ENCODE results near the gene FBLIM1. TPM values are rescaled to one million over a fixed set of nuclear protein-coding genes. Genes with fewer than 3 reads are reported as not detected.

The FBLIM1 gene
- total and polyA plus RNA-seq, 11 donors: 31.6 to 103 (median 69.8) TPM

DNA sequence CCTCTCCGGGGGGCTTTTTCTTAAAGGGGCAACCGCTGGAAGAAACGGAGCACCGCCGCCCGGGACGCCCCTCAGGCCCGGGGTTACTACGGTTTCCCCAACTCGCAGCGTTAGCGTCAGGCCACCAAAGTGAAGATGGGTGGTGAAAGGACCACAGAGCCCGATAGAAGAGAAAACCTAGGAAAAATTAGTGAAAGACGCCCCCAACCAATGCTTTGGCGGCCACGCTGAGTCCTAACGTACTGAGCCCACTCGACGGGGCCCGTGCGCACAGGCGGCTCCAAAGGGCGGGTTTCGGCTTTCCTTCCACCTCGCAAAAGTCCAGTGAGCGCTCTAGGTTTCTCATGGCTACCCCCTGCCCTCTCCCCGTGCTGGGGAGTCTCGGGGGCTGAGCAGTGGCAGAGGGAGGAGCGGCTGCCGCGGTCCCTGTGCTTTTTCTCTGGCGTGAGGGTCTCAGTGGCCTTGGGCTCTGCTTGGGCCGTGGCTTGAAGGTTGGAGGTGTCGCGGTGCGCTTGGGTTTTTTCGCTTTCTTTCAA lies 76.7 kb downstream of the FBLIM1 start:
- DNase-seq (no peak), ATAC-seq (peak in 3 of 4 donors; percentile 4 to 22 (median 18))
- Histone ChIP-seq H3K36me3 (no peaks in the 10 kb centered on the region), H3K9me3 (no peaks in the 10 kb centered on the region), H3K27me3 (no peaks in the 10 kb centered on the region), H3K27ac (peak overlapping the region; percentile 97 to 100 (median 100)), H3K4me3 (peak overlapping the region; percentile 59 to 96 (median 74)), H3K4me1 (peaks cover 0 to 48% (median 13%) of the 10 kb centered on the region in 12 donors)
- WGBS, 4 donors: 0% methylated on average over 26 to 37 of the region's 37 CpGs
- intact Hi-C loops (cut with DNase I): loop anchor here in 3 of 10 donors (1.0 to 10.0 kb wide), 4 partner anchors 12 to 140 kb away; partner anchors contain the start of genes SPEN (in 2 of the 3) and ZBTB17 (in 1 of the 3)
- no peak for TF ChIP-seq POLR2A (IDR thresholded peaks at IDR 0.05)
- TF ChIP-seq, protein P1, sequence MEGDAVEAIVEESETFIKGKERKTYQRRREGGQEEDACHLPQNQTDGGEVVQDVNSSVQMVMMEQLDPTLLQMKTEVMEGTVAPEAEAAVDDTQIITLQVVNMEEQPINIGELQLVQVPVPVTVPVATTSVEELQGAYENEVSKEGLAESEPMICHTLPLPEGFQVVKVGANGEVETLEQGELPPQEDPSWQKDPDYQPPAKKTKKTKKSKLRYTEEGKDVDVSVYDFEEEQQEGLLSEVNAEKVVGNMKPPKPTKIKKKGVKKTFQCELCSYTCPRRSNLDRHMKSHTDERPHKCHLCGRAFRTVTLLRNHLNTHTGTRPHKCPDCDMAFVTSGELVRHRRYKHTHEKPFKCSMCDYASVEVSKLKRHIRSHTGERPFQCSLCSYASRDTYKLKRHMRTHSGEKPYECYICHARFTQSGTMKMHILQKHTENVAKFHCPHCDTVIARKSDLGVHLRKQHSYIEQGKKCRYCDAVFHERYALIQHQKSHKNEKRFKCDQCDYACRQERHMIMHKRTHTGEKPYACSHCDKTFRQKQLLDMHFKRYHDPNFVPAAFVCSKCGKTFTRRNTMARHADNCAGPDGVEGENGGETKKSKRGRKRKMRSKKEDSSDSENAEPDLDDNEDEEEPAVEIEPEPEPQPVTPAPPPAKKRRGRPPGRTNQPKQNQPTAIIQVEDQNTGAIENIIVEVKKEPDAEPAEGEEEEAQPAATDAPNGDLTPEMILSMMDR (IDR thresholded peaks at IDR 0.05): peak in 1 of 12 donors; percentile 3

DNA sequence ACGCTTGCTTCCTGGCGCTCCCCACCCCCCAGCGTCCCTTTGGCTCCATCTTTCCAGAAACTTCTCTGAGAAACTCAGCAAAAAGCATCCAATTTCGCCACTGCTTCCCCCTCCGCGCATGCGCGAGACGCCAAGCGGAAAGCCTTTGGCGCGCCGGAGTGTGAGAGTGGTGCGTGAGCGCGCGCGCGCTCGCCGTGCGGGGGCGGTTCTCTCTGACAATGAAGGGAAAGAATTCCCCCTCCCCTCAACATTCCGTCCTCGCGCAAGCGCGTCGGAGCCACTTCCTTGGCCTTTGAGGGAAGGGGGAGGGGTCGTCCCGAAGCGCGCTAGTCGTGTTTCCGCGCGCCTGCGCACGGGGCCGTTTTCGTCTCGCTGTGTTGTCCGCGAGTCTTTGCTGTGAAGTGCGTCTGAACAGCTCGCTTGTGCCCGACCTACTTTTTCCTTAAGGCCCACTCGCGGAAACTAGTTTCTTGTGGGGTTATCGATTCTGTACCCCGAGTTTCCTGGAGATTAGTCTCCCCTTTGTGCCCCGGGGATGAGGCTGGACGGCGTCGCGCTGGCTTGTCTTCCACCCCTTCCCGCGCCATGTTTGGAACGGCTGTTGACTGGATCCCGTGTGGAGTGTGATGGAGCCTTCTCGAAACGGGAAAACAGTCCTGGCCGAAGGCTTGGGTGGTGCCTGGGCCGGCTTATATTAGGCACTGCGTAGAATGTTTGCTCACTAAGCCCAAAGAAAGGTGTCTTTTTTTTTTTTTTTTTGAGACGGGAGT lies 77.3 kb downstream of the FBLIM1 start:
- H3K4me3 ChIP-seq: peak overlapping the region; percentile 59 to 96 (median 74)
- ATAC-seq (peak; percentile 88 to 93 (median 92)), DNase-seq (peak; percentile 100)
- peak overlapping the region; percentile 97 to 100 (median 100) for H3K27ac ChIP-seq
- H3K36me3 ChIP-seq: no peaks in the 10 kb centered on the region
- H3K9me3 ChIP-seq: no peaks in the 10 kb centered on the region
- TF ChIP-seq POLR2A (IDR thresholded peaks at IDR 0.05): peak in 1 of 2 donors; percentile 79
- TF ChIP-seq, protein P1 (IDR thresholded peaks at IDR 0.05): peak in 1 of 12 donors; percentile 2
- H3K4me1 ChIP-seq: peaks cover 0 to 42% (median 13%) of the 10 kb centered on the region in 12 donors
- H3K27me3 ChIP-seq: no peaks in the 10 kb centered on the region
- WGBS, 4 donors: 2 to 3% (median 2%) methylated on average over 63 to 66 of the region's 66 CpGs
- intact Hi-C loops (cut with DNase I): loop anchor here in 6 of 10 donors (1.0 to 10.0 kb wide), 4 partner anchors 11 to 139 kb away; partner anchors contain the start of genes SPEN (in 6 of the 6) and ZBTB17 (in 1 of the 6)

Other genes starting within 250 kb of the FBLIM1 start
- 10 to 100 TPM in 6 of 9 donors, 1 to 10 TPM in 3; 8.6 to 15.9 (median 11.8) TPM for gene CASP9, start 234.6 kb upstream of the FBLIM1 start, total RNA-seq
- gene CASP9, start 234.6 kb upstream of the FBLIM1 start, polyA plus RNA-seq: 10 to 100 TPM; 11.5 to 16.9 TPM
- gene DNAJC16, start 231.9 kb upstream of the FBLIM1 start, total RNA-seq: 10 to 100 TPM; 11.9 to 22.8 (median 19.1) TPM
- 10 to 100 TPM in 1 of 2 donors, 1 to 10 TPM in 1; 4.2 to 10.3 TPM for gene DNAJC16, start 231.9 kb upstream of the FBLIM1 start, polyA plus RNA-seq
- under 1 TPM in 3 of 9 donors, not detected in 6; 0.22 to 0.53 (median 0.23) TPM for gene AGMAT, start 173.7 kb upstream of the FBLIM1 start, total RNA-seq
- under 1 TPM; 0.08 to 0.12 TPM for gene AGMAT, start 173.7 kb upstream of the FBLIM1 start, polyA plus RNA-seq
- 10 to 100 TPM; 15.0 to 33.5 (median 24.5) TPM for gene DDI2, start 141.3 kb upstream of the FBLIM1 start, total RNA-seq
- 1 to 10 TPM; 6.2 to 9.4 TPM for gene DDI2, start 141.3 kb upstream of the FBLIM1 start, polyA plus RNA-seq
- gene PLEKHM2, start 74.5 kb upstream of the FBLIM1 start, total RNA-seq: 100 to 1,000 TPM in 2 of 9 donors, 10 to 100 TPM in 7; 69.9 to 150 (median 84.4) TPM
- 100 to 1,000 TPM in 1 of 2 donors, 10 to 100 TPM in 1; 83.1 to 104 TPM for gene PLEKHM2, start 74.5 kb upstream of the FBLIM1 start, polyA plus RNA-seq
- gene SLC25A34, start 22.5 kb upstream of the FBLIM1 start, total RNA-seq: 10 to 100 TPM in 6 of 9 donors, 1 to 10 TPM in 3; 4.8 to 71.2 (median 17.8) TPM
- 10 to 100 TPM in 1 of 2 donors, 1 to 10 TPM in 1; 1.6 to 25.9 TPM for gene SLC25A34, start 22.5 kb upstream of the FBLIM1 start, polyA plus RNA-seq
- not detected for gene TMEM82, start 16.3 kb upstream of the FBLIM1 start, total RNA-seq
- not detected for gene TMEM82, start 16.3 kb upstream of the FBLIM1 start, polyA plus RNA-seq
- 1 to 10 TPM; 2.0 to 7.5 (median 3.8) TPM for gene UQCRHL, start 48.9 kb downstream of the FBLIM1 start, total RNA-seq
- gene UQCRHL, start 48.9 kb downstream of the FBLIM1 start, polyA plus RNA-seq: 1 to 10 TPM; 6.6 to 9.8 TPM
- 10 to 100 TPM; 18.3 to 41.5 (median 31.3) TPM for gene SPEN, start 88.9 kb downstream of the FBLIM1 start, total RNA-seq
- 10 to 100 TPM; 11.0 to 20.2 TPM for gene SPEN, start 88.9 kb downstream of the FBLIM1 start, polyA plus RNA-seq
- 10 to 100 TPM; 14.5 to 29.2 (median 20.7) TPM for gene ZBTB17, start 217.3 kb downstream of the FBLIM1 start, total RNA-seq
- 10 to 100 TPM; 26.5 to 28.2 TPM for gene ZBTB17, start 217.3 kb downstream of the FBLIM1 start, polyA plus RNA-seq
- 1 to 10 TPM in 1 of 9 donors, under 1 TPM in 7, not detected in 1; 0.08 to 1.7 (median 0.21) TPM for gene SRARP, start 245.4 kb downstream of the FBLIM1 start, total RNA-seq
- 1 to 10 TPM in 1 of 2 donors, under 1 TPM in 1; 0.32 to 1.1 TPM for gene SRARP, start 245.4 kb downstream of the FBLIM1 start, polyA plus RNA-seq